CD4-positive, alpha-beta memory T cell (primary cell): Measurements from ENCODE around the gene PPP1R13L. TPM values are rescaled to one million over a fixed set of nuclear protein-coding genes. Genes with fewer than 3 reads are reported as not detected.

Source experiments
- CTCF ChIA-PET: fragments of 350-600 bp; sonication (Branson Sonifier 250); formaldehyde crosslinking; loops from one replicate; lab custom pipeline; 2021; ENCODE audit warnings: inconsistent platforms; ENCODE audit not compliant: partially characterized antibody; lab: Charles Lee
- POLR2A ChIA-PET: fragments of 350-600 bp; sonication (Branson Sonifier 250); formaldehyde crosslinking; loops from one replicate; lab custom pipeline; 2021; ENCODE audit not compliant: partially characterized antibody; lab: Charles Lee
- DNase-seq, 5 donors: peaks; one replicate each; pipeline versions ENCODE4 v3.0.0 to v3.0.0-alpha.2; 2020 to 2022; ENCODE audit warnings: mixed read lengths in 1 of 5
- H3K27ac ChIP-seq: one replicate; pipeline ENCODE4 v1.7.0; 2013; ENCODE audit warnings: low read depth, low read length
- H3K27me3 ChIP-seq: 2 replicates; pipeline ENCODE4 v1.7.0; 2013; ENCODE audit warnings: mild to moderate bottlenecking, low read length, moderate library complexity; ENCODE audit not compliant: insufficient read depth
- H3K36me3 ChIP-seq: 2 replicates; pipeline ENCODE4 v1.7.0; 2013; ENCODE audit warnings: mild to moderate bottlenecking, low read length, moderate library complexity; ENCODE audit not compliant: insufficient read depth
- H3K4me1 ChIP-seq: 2 replicates; pipeline ENCODE4 v1.7.0; 2013; ENCODE audit warnings: mild to moderate bottlenecking, low read length, moderate library complexity; ENCODE audit not compliant: insufficient read depth
- H3K4me3 ChIP-seq, 2 donors: one replicate each; pipeline ENCODE4 v1.7.0; 2013; ENCODE audit warnings: low read length in 2 of 2, mild to moderate bottlenecking in 1 of 2
- H3K9me3 ChIP-seq, 2 donors: one replicate each; pipeline ENCODE4 v1.7.0; 2013; ENCODE audit warnings: low read length in 2 of 2, control low read depth in 1 of 2; ENCODE audit not compliant: control insufficient read depth in 1 of 2
- H3K27ac Mint-ChIP-seq, 7 donors: one replicate each; pipeline ENCODE4 v1.8.0; 2020 to 2021; ENCODE audit warnings: mixed read lengths in 7 of 7, mild to moderate bottlenecking in 6 of 7, inconsistent platforms in 3 of 7, moderate library complexity in 3 of 7
- H3K27me3 Mint-ChIP-seq, 2 donors: one replicate each; pipeline ENCODE4 v1.8.0; 2020 to 2021; ENCODE audit warnings: mixed read lengths in 2 of 2
- H3K36me3 Mint-ChIP-seq, 2 donors: one replicate each; pipeline ENCODE4 v1.8.0; 2020 to 2021; ENCODE audit warnings: mixed read lengths in 2 of 2, inconsistent platforms in 1 of 2, mild to moderate bottlenecking in 1 of 2
- H3K4me1 Mint-ChIP-seq, 4 donors: one replicate each; pipeline ENCODE4 v1.8.0; 2020 to 2021; ENCODE audit warnings: mixed read lengths in 4 of 4, mild to moderate bottlenecking in 1 of 4
- H3K4me3 Mint-ChIP-seq, 8 donors: one replicate each; pipeline ENCODE4 v1.8.0; 2020 to 2021; ENCODE audit warnings: mixed read lengths in 8 of 8, mild to moderate bottlenecking in 7 of 8, moderate library complexity in 6 of 8, inconsistent platforms in 3 of 8
- H3K9me3 Mint-ChIP-seq, 8 donors: one replicate each; pipeline ENCODE4 v1.8.0; 2020 to 2021; ENCODE audit warnings: mixed read lengths in 8 of 8, mild to moderate bottlenecking in 5 of 8, inconsistent platforms in 3 of 8, moderate library complexity in 1 of 8
- intact Hi-C: fragments of 100-400 bp; cut with micrococcal nuclease; formaldehyde crosslinking; loops from one replicate; pipeline ENCODE4 v1.15.1; 2023
- microRNA-seq: library from miRNA; unstranded; fragments of <30 nt; microRNA quantifications from one replicate; pipeline ENCODE4 v1.2.0, GENCODE V29; 2021; ENCODE audit warnings: borderline replicate concordance, borderline number of aligned reads, borderline microRNAs expressed, mixed read lengths
- polyA plus RNA-seq, 2 donors: library from polyadenylated mRNA; unstranded; fragments of 300-500 nt; fragmentation: Illumina TruSeq; gene quantifications; one replicate each; pipeline ENCODE4 v1.2.3, GENCODE V29; 2021
- total RNA-seq, 2 experiments: library from RNA; stranded (reverse); gene quantifications; one replicate each; pipeline ENCODE4 v1.2.3, GENCODE V29; 2021

The PPP1R13L gene
- total and polyA plus RNA-seq, 4 experiments from 2014 or later: 0.66 to 13.0 (median 5.5) TPM

DNA sequence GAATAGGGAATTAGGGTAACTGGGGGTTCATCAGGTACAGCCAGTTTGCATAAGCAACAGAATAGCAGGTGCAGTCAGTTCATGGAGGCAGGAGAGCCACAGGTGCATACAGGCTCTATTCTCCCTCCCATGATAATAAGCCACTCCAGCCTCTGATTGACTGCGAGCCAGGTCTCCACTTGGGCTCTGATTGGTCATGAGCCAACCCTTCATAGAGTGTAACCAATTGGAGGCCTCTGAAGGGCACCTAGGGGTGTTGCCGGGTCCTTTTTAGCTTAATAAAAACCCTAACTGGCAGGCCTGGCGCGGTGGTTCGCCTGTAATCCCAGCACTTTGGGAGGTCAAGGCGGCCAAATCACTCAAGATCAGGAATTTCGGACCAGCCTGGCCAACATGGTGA, 73.5 kb downstream of the PPP1R13L start:
- Mint-ChIP-seq H3K27me3 (peaks cover 4 to 10% of the 10 kb centered on the region in 2 donors), H3K9me3 (no peaks in the 10 kb centered on the region), H3K27ac (no peak overlapping the region), H3K36me3 (no peaks in the 10 kb centered on the region), H3K4me3 (no peak overlapping the region), H3K4me1 (peaks cover 0 to under 1% (median 0%) of the 10 kb centered on the region in 4 donors)
- Histone ChIP-seq H3K27me3 (no peaks in the 10 kb centered on the region), H3K27ac (no peak overlapping the region), H3K9me3 (no peaks in the 10 kb centered on the region), H3K4me3 (no peak overlapping the region), H3K36me3 (no peaks in the 10 kb centered on the region), H3K4me1 (no peaks in the 10 kb centered on the region)
- CTCF ChIA-PET: no interaction called here
- POLR2A ChIA-PET: no interaction called here
- DNase-seq: no peak
- intact Hi-C loops: no loop called here

Small RNA genes within 50 kb of the gene (microRNA-seq; reads per million reads assigned to microRNA genes)
- gene MIR6088: not detected

Other genes starting within 250 kb of the PPP1R13L start
- 1 to 10 TPM in 1 of 2 experiments, under 1 TPM in 1; 0.80 to 1.2 TPM for gene NKPD1, start 244.1 kb downstream of the PPP1R13L start, total RNA-seq
- gene NKPD1, start 244.1 kb downstream of the PPP1R13L start, polyA plus RNA-seq: under 1 TPM in 1 of 2 donors, not detected in 1; 0.61 TPM
- 10 to 100 TPM; 49.1 to 51.9 TPM for gene TRAPPC6A, start 226.8 kb downstream of the PPP1R13L start, total RNA-seq
- 100 to 1,000 TPM; 160 to 246 TPM for gene TRAPPC6A, start 226.8 kb downstream of the PPP1R13L start, polyA plus RNA-seq
- 10 to 100 TPM; 26.5 to 29.9 TPM for gene BLOC1S3, start 226.3 kb downstream of the PPP1R13L start, total RNA-seq
- 10 to 100 TPM in 1 of 2 donors, 1 to 10 TPM in 1; 5.3 to 15.4 TPM for gene BLOC1S3, start 226.3 kb downstream of the PPP1R13L start, polyA plus RNA-seq
- not detected for gene EXOC3L2, start 159.7 kb downstream of the PPP1R13L start, total RNA-seq
- gene EXOC3L2, start 159.7 kb downstream of the PPP1R13L start, polyA plus RNA-seq: not detected
- 10 to 100 TPM; 24.3 to 25.2 TPM for gene MARK4, start 153.8 kb downstream of the PPP1R13L start, total RNA-seq
- gene MARK4, start 153.8 kb downstream of the PPP1R13L start, polyA plus RNA-seq: 1 to 10 TPM in 1 of 2 donors, under 1 TPM in 1; 0.11 to 1.7 TPM
- gene CKM, start 82.2 kb downstream of the PPP1R13L start, total RNA-seq: not detected
- not detected for gene CKM, start 82.2 kb downstream of the PPP1R13L start, polyA plus RNA-seq
- gene KLC3, start 64.3 kb downstream of the PPP1R13L start, total RNA-seq: not detected
- not detected for gene KLC3, start 64.3 kb downstream of the PPP1R13L start, polyA plus RNA-seq
- 10 to 100 TPM; 17.9 to 19.3 TPM for gene ERCC2, start 34.5 kb downstream of the PPP1R13L start, total RNA-seq
- 1 to 10 TPM; 5.1 to 9.2 TPM for gene ERCC2, start 34.5 kb downstream of the PPP1R13L start, polyA plus RNA-seq
- gene POLR1G, start 1.6 kb upstream of the PPP1R13L start, total RNA-seq: 1 to 10 TPM; 2.0 to 2.9 TPM
- gene POLR1G, start 1.6 kb upstream of the PPP1R13L start, polyA plus RNA-seq: 1 to 10 TPM; 1.2 to 8.4 TPM
- 10 to 100 TPM; 46.6 to 46.9 TPM for gene ERCC1, start 18.8 kb upstream of the PPP1R13L start, total RNA-seq
- 10 to 100 TPM; 36.2 to 38.3 TPM for gene ERCC1, start 18.8 kb upstream of the PPP1R13L start, polyA plus RNA-seq
- 1 to 10 TPM; 4.2 to 4.7 TPM for gene FOSB, start 62.9 kb upstream of the PPP1R13L start, total RNA-seq
- 10 to 100 TPM; 12.5 to 17.1 TPM for gene FOSB, start 62.9 kb upstream of the PPP1R13L start, polyA plus RNA-seq
- gene RTN2, start 92.0 kb upstream of the PPP1R13L start, total RNA-seq: 1 to 10 TPM in 1 of 2 experiments, under 1 TPM in 1; 0.14 to 1.1 TPM
- under 1 TPM in 1 of 2 donors, not detected in 1; 0.48 TPM for gene RTN2, start 92.0 kb upstream of the PPP1R13L start, polyA plus RNA-seq
- 1 to 10 TPM; 5.8 to 7.9 TPM for gene PPM1N, start 93.4 kb upstream of the PPP1R13L start, total RNA-seq
- gene PPM1N, start 93.4 kb upstream of the PPP1R13L start, polyA plus RNA-seq: 1 to 10 TPM; 3.7 to 4.0 TPM
- 10 to 100 TPM; 89.8 to 92.8 TPM for gene VASP, start 102.4 kb upstream of the PPP1R13L start, total RNA-seq
- gene VASP, start 102.4 kb upstream of the PPP1R13L start, polyA plus RNA-seq: 10 to 100 TPM; 49.1 to 53.4 TPM
- 10 to 100 TPM in 1 of 2 experiments, 1 to 10 TPM in 1; 9.9 to 10.8 TPM for gene OPA3, start 179.7 kb upstream of the PPP1R13L start, total RNA-seq
- 10 to 100 TPM in 1 of 2 donors, 1 to 10 TPM in 1; 4.4 to 12.9 TPM for gene OPA3, start 179.7 kb upstream of the PPP1R13L start, polyA plus RNA-seq
- gene GPR4, start 197.1 kb upstream of the PPP1R13L start, total RNA-seq: not detected
- not detected for gene GPR4, start 197.1 kb upstream of the PPP1R13L start, polyA plus RNA-seq
- 10 to 100 TPM; 76.7 to 78.0 TPM for gene EML2, start 234.3 kb upstream of the PPP1R13L start, total RNA-seq
- 10 to 100 TPM; 11.0 to 20.8 TPM for gene EML2, start 234.3 kb upstream of the PPP1R13L start, polyA plus RNA-seq